Stimulated activated CD4-positive, alpha-beta T cell treated with anti-CD3 and anti-CD28 coated beads, Interleukin-4, amount 100 ng/mL, for 48 hours (primary cell): ENCODE data around the gene NR2E1.

Source experiments
- DNase-seq, 2 donors: peaks; one replicate each; pipeline ENCODE4 v3.0.0-alpha.2; 2020; ENCODE audit warnings: low read depth in 2 of 2

Gene NR2E1

GRCh38 chr6:108156180-108156937, 9.5 kb upstream of the NR2E1 start:
- no peak for DNase-seq

GRCh38 chr6:108156938-108157233, 8.9 kb upstream of the NR2E1 start:
- DNase-seq: no peak

GRCh38 chr6:108157234-108157980, 8.4 kb upstream of the NR2E1 start:
- no peak for DNase-seq

- no peak for DNase-seq
These were observed 7.8 kb upstream of the NR2E1 start for GRCh38 chr6:108157981-108158525.

DNA sequence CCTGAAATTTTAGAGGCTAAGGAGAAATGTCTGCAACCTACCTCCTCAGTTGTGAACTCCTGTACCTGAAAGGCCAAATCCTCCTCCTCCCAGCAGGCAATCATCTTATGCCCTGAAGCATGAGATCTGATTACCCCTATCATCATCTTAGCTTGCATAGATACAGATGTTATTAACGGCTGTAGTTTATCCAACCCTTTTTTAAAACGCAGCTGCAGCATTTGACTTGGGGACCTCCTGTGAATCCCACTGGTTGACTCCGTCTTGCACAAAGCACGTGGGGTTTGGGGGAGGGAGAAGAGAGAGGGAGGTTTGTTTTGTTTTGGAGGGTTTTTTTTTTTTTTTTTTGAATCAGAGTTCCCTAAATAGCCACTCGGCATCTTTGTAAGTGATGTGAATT, 5.8 kb upstream of the NR2E1 start:
- no peak for DNase-seq

- no peak for DNase-seq
These were observed 4.0 kb upstream of the NR2E1 start for GRCh38 chr6:108161724-108162282.

DNA sequence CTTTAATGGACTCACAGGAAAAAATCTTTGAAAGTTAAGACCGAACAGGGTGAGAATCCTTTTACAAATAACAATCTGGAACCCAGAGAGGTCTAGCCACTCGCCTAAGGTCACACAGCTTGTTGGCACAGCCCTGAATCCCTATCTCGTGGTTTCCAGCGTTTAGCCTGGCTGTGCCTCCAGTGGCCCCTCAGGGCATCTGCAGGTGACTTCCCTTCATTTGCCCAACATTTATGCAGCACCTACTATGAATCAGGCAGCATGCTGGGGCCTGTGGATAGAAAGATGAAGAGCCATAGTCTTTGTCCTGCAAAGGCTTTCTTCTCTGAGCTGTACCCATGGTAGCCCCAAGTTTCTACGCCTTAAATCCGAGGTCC, 2.6 kb upstream of the NR2E1 start:
- DNase-seq: no peak

GRCh38 chr6:108163644-108164542, 1.9 kb upstream of the NR2E1 start:
- DNase-seq: no peak

GRCh38 chr6:108164543-108164814, 1.3 kb upstream of the NR2E1 start:
- no peak for DNase-seq

GRCh38 chr6:108164815-108165706, 761 bp upstream of the NR2E1 start:
- no peak for DNase-seq

- DNase-seq: no peak
These were observed 1.0 kb downstream of the NR2E1 start for GRCh38 chr6:108166664-108167448.

DNA sequence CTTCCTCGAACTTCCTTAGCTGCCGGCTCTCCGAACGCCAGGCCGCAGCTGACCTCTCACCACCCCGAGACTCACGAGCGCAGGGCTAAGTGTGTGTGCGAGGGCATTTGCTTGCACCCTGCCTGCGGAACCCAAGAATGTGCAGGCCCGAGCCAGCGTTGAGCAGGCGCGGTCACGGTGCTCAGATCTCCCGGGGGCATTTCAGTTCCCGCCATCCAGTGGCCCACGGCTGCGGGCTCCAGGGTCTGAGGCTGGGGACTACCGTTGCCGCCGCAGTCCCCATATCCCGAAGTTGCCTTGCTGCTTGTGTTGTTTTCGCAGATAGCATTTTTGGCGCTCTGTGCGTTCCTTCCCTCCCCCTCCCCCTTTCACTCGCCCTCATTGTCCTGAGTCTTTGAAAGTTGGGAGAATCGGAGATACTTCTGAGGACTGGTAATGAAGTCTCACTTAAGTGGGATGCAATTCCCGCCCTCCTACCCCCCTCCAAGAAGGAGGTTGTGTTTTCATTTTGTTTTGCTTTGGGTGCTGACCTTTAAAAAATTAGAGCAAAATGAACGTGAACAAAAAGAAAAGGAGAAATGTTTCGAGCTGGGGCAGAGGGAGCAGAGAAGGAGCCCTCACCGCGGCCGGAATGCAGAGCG, 1.7 kb downstream of the NR2E1 start:
- DNase-seq: no peak

GRCh38 chr6:108168090-108168463, 2.3 kb downstream of the NR2E1 start:
- no peak for DNase-seq

DNA sequence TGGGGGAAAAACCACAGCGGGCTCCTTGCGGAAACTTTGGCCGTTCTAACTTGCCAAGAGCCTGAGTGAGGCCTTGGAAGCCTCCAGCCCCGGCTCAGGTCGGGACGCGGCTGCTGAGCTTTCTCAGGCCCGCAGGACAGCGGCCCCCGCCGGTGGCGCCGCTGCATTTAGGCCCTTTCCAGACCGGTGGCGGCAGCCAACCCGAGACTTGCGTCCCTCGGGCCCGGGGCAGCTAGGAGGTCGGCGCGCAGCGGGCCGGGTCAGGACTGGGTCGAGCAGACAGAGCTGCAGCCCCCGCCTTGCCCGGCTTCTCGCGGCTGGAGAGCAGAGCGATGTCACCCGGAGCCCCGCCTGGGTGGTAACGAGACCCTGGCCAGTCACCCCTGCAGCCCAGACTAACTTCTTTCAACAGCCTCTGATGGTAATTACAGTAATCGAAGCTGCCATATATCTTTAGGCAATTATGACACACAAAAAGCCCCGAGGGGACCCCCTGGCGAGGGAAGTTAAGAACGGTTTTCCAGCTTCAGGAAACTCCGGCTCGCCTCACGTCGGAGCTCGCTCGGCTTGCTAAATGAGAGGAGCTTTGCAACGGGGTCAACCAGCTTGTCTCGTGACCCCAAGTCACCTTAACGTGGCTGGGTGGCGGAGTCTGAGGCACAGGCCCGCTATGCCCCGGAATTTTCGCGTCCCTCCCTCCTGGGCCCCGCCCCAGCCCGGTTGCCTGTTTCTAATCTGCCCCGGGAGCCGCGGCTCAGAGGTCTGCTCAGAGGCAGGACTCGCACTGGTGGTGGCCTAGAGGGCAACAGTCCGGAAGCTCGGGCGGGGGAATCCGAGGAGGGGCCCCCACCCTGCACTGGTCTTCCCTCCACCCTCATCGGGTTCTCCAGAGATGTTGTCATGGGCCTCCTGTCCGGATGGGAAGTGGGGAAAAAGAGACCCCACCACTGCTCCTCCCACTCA, 3.0 kb downstream of the NR2E1 start:
- no peak for DNase-seq

- no peak for DNase-seq
These were observed 3.9 kb downstream of the NR2E1 start for GRCh38 chr6:108169464-108170331.

- no peak for DNase-seq
These were observed 4.8 kb downstream of the NR2E1 start for GRCh38 chr6:108170332-108171290.
